ENCODE measurements around the gene PCBP3.
"Not testable (repeated sequence)": the region's sequence is repeated elsewhere in the genome, so short reads cannot be mapped to it uniquely, and the experiment has no call there.

Gene PCBP3

GRCh38 chr21:45642122-45642813 lies 1.3 kb upstream of the PCBP3 start:
- TF ChIP-seq, protein P1, sequence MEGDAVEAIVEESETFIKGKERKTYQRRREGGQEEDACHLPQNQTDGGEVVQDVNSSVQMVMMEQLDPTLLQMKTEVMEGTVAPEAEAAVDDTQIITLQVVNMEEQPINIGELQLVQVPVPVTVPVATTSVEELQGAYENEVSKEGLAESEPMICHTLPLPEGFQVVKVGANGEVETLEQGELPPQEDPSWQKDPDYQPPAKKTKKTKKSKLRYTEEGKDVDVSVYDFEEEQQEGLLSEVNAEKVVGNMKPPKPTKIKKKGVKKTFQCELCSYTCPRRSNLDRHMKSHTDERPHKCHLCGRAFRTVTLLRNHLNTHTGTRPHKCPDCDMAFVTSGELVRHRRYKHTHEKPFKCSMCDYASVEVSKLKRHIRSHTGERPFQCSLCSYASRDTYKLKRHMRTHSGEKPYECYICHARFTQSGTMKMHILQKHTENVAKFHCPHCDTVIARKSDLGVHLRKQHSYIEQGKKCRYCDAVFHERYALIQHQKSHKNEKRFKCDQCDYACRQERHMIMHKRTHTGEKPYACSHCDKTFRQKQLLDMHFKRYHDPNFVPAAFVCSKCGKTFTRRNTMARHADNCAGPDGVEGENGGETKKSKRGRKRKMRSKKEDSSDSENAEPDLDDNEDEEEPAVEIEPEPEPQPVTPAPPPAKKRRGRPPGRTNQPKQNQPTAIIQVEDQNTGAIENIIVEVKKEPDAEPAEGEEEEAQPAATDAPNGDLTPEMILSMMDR (IDR thresholded peaks at IDR 0.05; ENCODE audit: low read depth, low read length) = no peak
- peak overlapping the region in 1 of 2 donors; percentile 32 for H3K4me3 ChIP-seq (replicated peaks in 1 of 2; ENCODE audit: low read depth in 2 of 2, low read length in 2 of 2)
- DNase-seq (ENCODE audit: low read depth in 2 of 2) = peak in 1 of 2 donors; percentile 20

GRCh38 chr21:45644041-45644906 lies 749 bp downstream of the PCBP3 start:
- H3K4me3 ChIP-seq (replicated peaks in 1 of 2; ENCODE audit: low read depth in 2 of 2, low read length in 2 of 2) = peak overlapping the region; percentile 61 to 63
- DNase-seq (ENCODE audit: low read depth in 2 of 2) = peak; percentile 33 to 44
- TF ChIP-seq, protein P1 (IDR thresholded peaks at IDR 0.05; ENCODE audit: low read depth, low read length) = no peak

DNA sequence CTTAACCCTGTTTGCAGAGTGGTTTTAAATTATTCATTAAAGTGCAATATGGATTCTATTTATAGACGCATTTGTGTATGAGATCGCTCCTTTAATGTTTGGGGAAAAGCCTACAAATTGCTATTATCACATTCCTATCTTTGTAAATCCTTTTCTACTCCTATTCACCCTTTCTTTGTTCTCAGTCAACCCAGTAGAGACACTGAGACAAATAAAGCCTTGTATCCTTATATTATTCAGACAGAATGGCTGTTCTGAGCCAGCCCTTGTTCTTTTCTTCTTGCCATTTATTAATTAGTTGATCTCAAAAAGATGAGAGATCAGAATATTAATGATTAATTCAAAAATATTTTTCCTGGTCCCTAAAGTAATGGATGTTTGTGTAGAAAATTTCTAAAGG lies 8.4 kb downstream of the PCBP3 start:
- TF ChIP-seq, protein P1 (IDR thresholded peaks at IDR 0.05; ENCODE audit: low read depth, low read length) = no peak
- H3K4me3 ChIP-seq (replicated peaks in 1 of 2; ENCODE audit: low read depth in 2 of 2, low read length in 2 of 2) = no peak overlapping the region
- no peak for DNase-seq (ENCODE audit: low read depth in 2 of 2)

GRCh38 chr21:45655124-45655523 lies 11.6 kb downstream of the PCBP3 start:
- DNase-seq (ENCODE audit: low read depth in 2 of 2) = peak; percentile 70 to 91
- H3K4me3 ChIP-seq (replicated peaks in 1 of 2; ENCODE audit: low read depth in 2 of 2, low read length in 2 of 2) = no peak overlapping the region
- TF ChIP-seq, protein P1 (IDR thresholded peaks at IDR 0.05; ENCODE audit: low read depth, low read length) = no peak

- not testable (repeated sequence) for DNase-seq (ENCODE audit: low read depth in 2 of 2); H3K4me3 ChIP-seq (replicated peaks in 1 of 2; ENCODE audit: low read depth in 2 of 2, low read length in 2 of 2)
Observed at GRCh38 chr21:45656114-45656513, 12.6 kb downstream of the PCBP3 start.

DNA sequence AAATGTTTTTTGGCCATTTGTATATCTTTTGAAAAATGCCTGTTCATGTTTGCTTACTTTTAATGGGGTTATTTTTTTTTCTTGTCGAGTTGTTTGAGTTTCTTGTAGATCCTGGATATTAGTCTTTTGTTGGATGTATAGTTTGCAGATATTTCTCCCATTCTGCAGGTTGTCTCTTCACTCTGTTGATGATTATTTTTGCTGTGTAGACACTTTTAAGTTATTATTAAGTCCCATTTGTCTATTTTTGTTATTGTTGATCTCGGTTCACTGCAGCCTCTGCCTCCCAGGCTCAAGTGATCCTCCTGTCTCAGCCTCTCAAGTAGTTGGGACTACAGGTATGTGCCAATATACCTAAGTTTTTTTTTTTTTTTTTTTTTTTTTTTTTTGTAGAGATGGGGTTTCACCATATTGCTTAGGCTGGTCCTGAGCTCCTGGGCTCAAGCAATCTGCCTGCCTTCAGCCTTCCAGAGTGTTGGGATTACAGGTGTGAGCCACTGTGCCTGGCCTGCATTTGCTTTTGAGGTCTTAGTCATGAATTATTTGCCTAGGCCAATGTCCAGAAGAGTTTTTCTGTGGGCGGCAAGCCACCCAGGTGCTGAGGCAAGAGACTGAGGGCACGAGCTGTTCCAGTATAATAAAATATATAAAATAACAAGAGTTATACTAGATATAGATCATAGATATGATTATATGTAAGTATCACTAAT lies 18.5 kb downstream of the PCBP3 start:
- H3K4me3 ChIP-seq (replicated peaks in 1 of 2; ENCODE audit: low read depth in 2 of 2, low read length in 2 of 2); DNase-seq (ENCODE audit: low read depth in 2 of 2): not testable (repeated sequence)

- DNase-seq (ENCODE audit: low read depth in 2 of 2); H3K4me3 ChIP-seq (replicated peaks in 1 of 2; ENCODE audit: low read depth in 2 of 2, low read length in 2 of 2): not testable (repeated sequence)
Observed at GRCh38 chr21:45662623-45663245, 19.2 kb downstream of the PCBP3 start.

DNA sequence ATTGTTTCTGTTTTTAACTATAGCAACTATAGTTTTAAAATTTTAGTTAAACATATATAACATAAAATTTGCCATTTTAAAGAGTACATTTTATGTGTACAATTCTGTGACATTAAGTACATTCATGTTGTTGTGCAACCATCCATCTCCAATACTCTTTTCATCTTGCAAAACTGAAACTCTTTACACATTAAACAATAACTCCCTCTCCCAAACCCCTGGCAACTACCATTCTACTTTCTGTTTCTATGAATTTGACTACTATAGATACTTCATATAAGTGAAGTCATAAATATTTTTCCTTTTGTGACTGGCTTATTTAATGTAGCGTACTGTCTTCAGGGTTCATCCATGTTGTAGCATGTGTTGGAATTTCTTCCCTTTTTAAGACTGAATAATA lies 25.9 kb downstream of the PCBP3 start:
- no peak for DNase-seq (ENCODE audit: low read depth in 2 of 2)
- TF ChIP-seq, protein P1 (IDR thresholded peaks at IDR 0.05; ENCODE audit: low read depth, low read length) = no peak
- no peak overlapping the region for H3K4me3 ChIP-seq (replicated peaks in 1 of 2; ENCODE audit: low read depth in 2 of 2, low read length in 2 of 2)

Data from cardiac fibroblast (primary cell).